IMR-90 (cell line): Measurements from ENCODE around the gene CITED4. TPM values are rescaled to one million over a fixed set of nuclear protein-coding genes. Genes with fewer than 3 reads are reported as not detected.
A peak's percentile ranks its signal among the peaks of the same experiment; 100 is the strongest.

Experiments used
- ATAC-seq: fragments of 200-7000 bp; cut with Tn5 transposase; 2 replicates; pipeline ENCODE4 v1.9.1; 2020; ENCODE audit warnings: low read depth, mild to moderate bottlenecking, moderate library complexity
- BruUV-seq: library from RNA; stranded (reverse); fragments of 400-500 nt; replicated peaks from 2 replicates; lab custom pipeline; 2021; lab: Mats Ljungman, UMichigan
- CTCF ChIA-PET: fragments of 300-600 bp; formaldehyde crosslinking; extraction: SDS; loops from one replicate; lab custom pipeline; 2021; ENCODE audit warnings: antibody characterized with exemption; lab: Yijun Ruan, JAX
- POLR2A ChIA-PET: fragments of 300-600 bp; sonication (Branson Sonifier 250); formaldehyde crosslinking; loops from one replicate; lab custom pipeline; 2022; ENCODE audit warnings: antibody characterized with exemption; ENCODE audit not compliant: unreplicated experiment; lab: Charles Lee
- DNase-seq: peaks from one replicate; pipeline ENCODE4 v3.0.0; 2013
- H2AFZ ChIP-seq: replicated peaks from 2 replicates; pipeline ENCODE3; 2013; ENCODE audit warnings: low read length, mild to moderate bottlenecking; ENCODE audit not compliant: poor library complexity
- H2AK5ac ChIP-seq: 2 replicates; pipeline ENCODE4 v1.6.1; 2013; ENCODE audit warnings: low read depth, low read length, inconsistent platforms
- H2AK9ac ChIP-seq: replicated peaks from 2 replicates; pipeline ENCODE3; 2013; ENCODE audit warnings: mild to moderate bottlenecking, low read depth, low read length, moderate library complexity; ENCODE audit not compliant: poor library complexity
- H2BK120ac ChIP-seq: 2 replicates; pipeline ENCODE4 v1.6.1; 2013; ENCODE audit warnings: low read depth, low read length, inconsistent platforms
- H2BK15ac ChIP-seq: 3 replicates; pipeline ENCODE4 v1.6.1; 2013; ENCODE audit warnings: low read depth, low read length, inconsistent platforms
- H2BK20ac ChIP-seq: 2 replicates; pipeline ENCODE4 v1.6.1; 2013; ENCODE audit warnings: low read depth, mild to moderate bottlenecking, inconsistent platforms, low read length, moderate library complexity
- H2BK5ac ChIP-seq: 2 replicates; pipeline ENCODE4 v1.6.1; 2013; ENCODE audit warnings: mild to moderate bottlenecking, low read depth, low read length, inconsistent platforms; ENCODE audit not compliant: poor library complexity, severe bottlenecking
- H3K14ac ChIP-seq: replicated peaks from 2 replicates; pipeline ENCODE4 v1.6.1; 2013; ENCODE audit warnings: low read depth, low read length, inconsistent platforms
- H3K18ac ChIP-seq: 2 replicates; pipeline ENCODE4 v1.6.1; 2013; ENCODE audit warnings: low read depth, low read length, control low read depth
- H3K23ac ChIP-seq: 2 replicates; pipeline ENCODE4 v1.6.1; 2013; ENCODE audit warnings: low read depth, low read length, inconsistent platforms
- H3K27ac ChIP-seq: 2 replicates; pipeline ENCODE4 v1.5.1; 2013; ENCODE audit warnings: mild to moderate bottlenecking, control low read depth, low read length; ENCODE audit not compliant: insufficient read depth
- H3K27me3 ChIP-seq: 2 replicates; pipeline ENCODE4 v1.6.1; 2013; ENCODE audit warnings: low read length; ENCODE audit not compliant: control insufficient read depth, insufficient read depth
- H3K36me3 ChIP-seq: 2 replicates; pipeline ENCODE4 v1.6.1; 2013; ENCODE audit warnings: low read length, mixed read lengths; ENCODE audit not compliant: control insufficient read depth, insufficient read depth
- H3K4ac ChIP-seq: 2 replicates; pipeline ENCODE4 v1.6.1; 2013; ENCODE audit warnings: low read depth, low read length, inconsistent platforms
- H3K4me1 ChIP-seq: 2 replicates; pipeline ENCODE4 v1.6.1; 2013; ENCODE audit warnings: low read length, mixed read lengths; ENCODE audit not compliant: control insufficient read depth, insufficient read depth
- H3K4me2 ChIP-seq: 2 replicates; pipeline ENCODE4 v1.6.1; 2013; ENCODE audit warnings: low read depth, mild to moderate bottlenecking, control low read depth, low read length, moderate library complexity
- H3K4me3 ChIP-seq: 2 replicates; pipeline ENCODE4 v1.5.1; 2013; ENCODE audit warnings: low read depth, mild to moderate bottlenecking, control low read depth, low read length, moderate library complexity; ENCODE audit not compliant: insufficient read depth
- H3K56ac ChIP-seq: 2 replicates; pipeline ENCODE4 v1.6.1; 2013; ENCODE audit warnings: low read length, inconsistent platforms; ENCODE audit not compliant: insufficient read depth; ENCODE audit errors: extremely low read depth
- H3K79me1 ChIP-seq, 2 experiments: 2 replicates each; pipeline ENCODE4 v1.6.1; 2013; ENCODE audit warnings: low read length in 2 of 2, inconsistent platforms in 1 of 2, low read depth in 1 of 2
- H3K9ac ChIP-seq: 2 replicates; pipeline ENCODE4 v1.6.1; 2013; ENCODE audit warnings: low read depth, low read length, control low read depth
- H3K9me1 ChIP-seq: 2 replicates; pipeline ENCODE4 v1.6.1; 2013; ENCODE audit warnings: low read length, inconsistent platforms; ENCODE audit not compliant: insufficient read depth
- H3K9me3 ChIP-seq: 2 replicates; pipeline ENCODE4 v1.6.1; 2013; ENCODE audit warnings: low read length; ENCODE audit not compliant: control insufficient read depth, insufficient read depth
- H4K20me1 ChIP-seq: 2 replicates; pipeline ENCODE4 v1.6.1; 2013; ENCODE audit warnings: low read length, inconsistent platforms; ENCODE audit not compliant: insufficient read depth
- H4K5ac ChIP-seq: 2 replicates; pipeline ENCODE4 v1.6.1; 2013; ENCODE audit warnings: mild to moderate bottlenecking, low read depth, low read length, control low read depth
- H4K8ac ChIP-seq, 2 experiments: 2 replicates each; pipeline ENCODE4 v1.6.1; 2013; ENCODE audit warnings: low read depth in 2 of 2, low read length in 2 of 2, control low read depth in 1 of 2, inconsistent platforms in 1 of 2
- H4K91ac ChIP-seq: 2 replicates; pipeline ENCODE4 v1.6.1; 2013; ENCODE audit warnings: low read depth, low read length, inconsistent platforms; ENCODE audit not compliant: insufficient read depth
- CEBPB ChIP-seq: IDR thresholded peaks from 2 replicates; pipeline ENCODE4 v1.6.1; 2012; ENCODE audit warnings: low read depth, low read length, improper control_type of control experiment
- FOS ChIP-seq: fragments of 150-350 bp; IDR thresholded peaks from 2 replicates; pipeline ENCODE4 v1.6.1; 2016; ENCODE audit warnings: low read depth, low read length
- RAD21 ChIP-seq: IDR thresholded peaks from 2 replicates; pipeline ENCODE4 v1.6.1; 2012; ENCODE audit warnings: low read length, improper control_type of control experiment
- RFX5 ChIP-seq: IDR thresholded peaks from 2 replicates; pipeline ENCODE4 v1.8.0; 2012; ENCODE audit warnings: low read depth, mild to moderate bottlenecking, low read length, moderate library complexity
- WGBS, 2 experiments: methylation state at CpG; one replicate each; pipeline versions ENCODE4 v1.1.5 to v1.1.7; 2013; ENCODE audit warnings: missing lambda C conversion rate in 2 of 2; ENCODE audit not compliant: insufficient read length in 1 of 2; ENCODE audit errors: extremely low coverage in 2 of 2; 5-methylcytosine and 5-hydroxymethylcytosine counted together
- dilution Hi-C: fragments of 300-500 bp; cut with HindIII; formaldehyde crosslinking; loops from one replicate; pipeline ENCODE4 v1.14.3; 2018; ENCODE audit warnings: low sequenced_read_pairs; ENCODE audit not compliant: unreplicated experiment
- in situ Hi-C: fragments of 300-500 bp; cut with MboI; formaldehyde crosslinking; loops from 3 replicates; pipeline ENCODE4 v1.14.3; 2019; ENCODE audit warnings: low sequenced_read_pairs, inconsistent platforms, mixed read lengths
- intact Hi-C: fragments of 100-400 bp; cut with micrococcal nuclease; formaldehyde crosslinking; loops from 2 replicates; pipeline ENCODE4 v1.10.0; 2022
- polyA plus RNA-seq, 3 experiments: library from polyadenylated mRNA; depleted of rRNA; stranded (reverse); fragments of >200 nt; gene quantifications; 2 replicates each; pipeline ENCODE4 v1.2.3, GENCODE V29; 2012; ENCODE audit warnings: low replicate concordance in 1 of 3
- total RNA-seq: library from RNA; depleted of rRNA; stranded (reverse); fragments of >200 nt; gene quantifications from 2 replicates; pipeline ENCODE4 v1.2.3, GENCODE V29; 2012
- TF ChIP-seq, protein P1 (sequence below): fragments of 150-350 bp; IDR thresholded peaks from 2 replicates; pipeline ENCODE4 v1.6.1; 2017; ENCODE audit warnings: mild to moderate bottlenecking, antibody characterized with exemption, low read length, low read depth

CITED4 gene
- total and polyA plus RNA-seq, 2 of the 4 experiments (the other 2 are of a cell fraction): under 0.01 to 1.6 TPM

DNA sequence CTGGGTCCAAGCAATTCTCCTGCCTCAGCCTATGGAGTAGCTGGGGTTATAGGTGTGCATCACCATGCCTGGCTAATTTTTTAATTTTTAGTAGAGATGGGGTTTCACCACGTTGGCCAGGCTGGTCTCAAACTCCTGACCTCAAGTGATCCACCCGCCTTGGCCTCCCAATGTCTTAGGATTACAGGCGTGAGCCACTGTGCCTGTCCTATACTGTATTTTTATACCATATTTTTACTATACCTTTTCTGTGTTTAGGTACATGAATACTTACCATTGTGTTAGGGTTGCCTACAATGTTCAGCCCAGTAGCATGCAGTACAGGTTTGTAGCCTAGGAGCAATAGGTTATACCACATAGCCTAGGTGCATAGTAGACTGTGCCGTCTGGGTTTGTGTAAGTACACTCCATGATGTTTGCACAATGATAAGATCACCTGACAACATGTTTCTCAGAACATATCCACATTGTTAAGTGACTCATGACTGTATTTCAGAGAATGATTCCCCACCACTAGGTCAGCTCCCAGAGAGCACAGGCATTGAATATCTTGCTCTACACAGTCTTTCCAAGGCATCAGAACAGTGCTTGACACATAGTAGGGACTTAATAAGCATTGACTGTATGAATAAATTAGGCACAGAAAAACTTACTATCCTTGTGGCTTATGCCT is 6.0 kb upstream of the CITED4 start:
- no peaks in the 10 kb centered on the region for H4K20me1 ChIP-seq
- ATAC-seq (peak; percentile 48), DNase-seq (peak; percentile 84)
- no peak overlapping the region for H3K4me3 ChIP-seq
- no peak overlapping the region for H2BK15ac ChIP-seq
- WGBS, 2 experiments: 0% methylated on average over 1 of the region's 4 CpGs; no CpG with 5 or more reads in 1 of the 2 experiments
- BruUV-seq: no TSS peak
- H3K14ac ChIP-seq: no peak overlapping the region
- H3K9ac ChIP-seq: no peak overlapping the region
- H2BK20ac ChIP-seq: peak overlapping the region; percentile 30; the same call in 1 of the 2 replicates
- H4K5ac ChIP-seq: no peak overlapping the region
- H2AFZ ChIP-seq: no peak overlapping the region
- intact Hi-C loops (no loop called here), in situ Hi-C loops (no loop called here), dilution Hi-C loops (no loop called here)
- no peaks in the 10 kb centered on the region for H3K27me3 ChIP-seq
- TF ChIP-seq, protein P1, sequence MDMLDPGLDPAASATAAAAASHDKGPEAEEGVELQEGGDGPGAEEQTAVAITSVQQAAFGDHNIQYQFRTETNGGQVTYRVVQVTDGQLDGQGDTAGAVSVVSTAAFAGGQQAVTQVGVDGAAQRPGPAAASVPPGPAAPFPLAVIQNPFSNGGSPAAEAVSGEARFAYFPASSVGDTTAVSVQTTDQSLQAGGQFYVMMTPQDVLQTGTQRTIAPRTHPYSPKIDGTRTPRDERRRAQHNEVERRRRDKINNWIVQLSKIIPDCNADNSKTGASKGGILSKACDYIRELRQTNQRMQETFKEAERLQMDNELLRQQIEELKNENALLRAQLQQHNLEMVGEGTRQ: peak; percentile 68
- peak; percentile 91 for TF ChIP-seq CEBPB
- TF ChIP-seq RFX5: no peak
- peak; percentile 31; the same call in 1 of the 2 replicates for TF ChIP-seq FOS
- no peak for TF ChIP-seq RAD21
- H3K27ac ChIP-seq: no peak overlapping the region
- no peak overlapping the region for H3K56ac ChIP-seq
- peaks cover 9% of the 10 kb centered on the region for H3K9me1 ChIP-seq
- peaks cover 3% of the 10 kb centered on the region for H3K9me3 ChIP-seq
- H3K4me2 ChIP-seq: no peak overlapping the region
- no peaks in the 10 kb centered on the region for H3K36me3 ChIP-seq
- peak overlapping the region; percentile 33; the same call in 1 of the 2 replicates for H2BK120ac ChIP-seq
- peak overlapping the region; percentile 34; the same call in 1 of the 2 replicates for H3K18ac ChIP-seq
- peaks cover 8% of the 10 kb centered on the region for H3K4me1 ChIP-seq
- no peak overlapping the region for H4K8ac ChIP-seq
- no peak overlapping the region for H3K4ac ChIP-seq
- H2AK9ac ChIP-seq: no peak overlapping the region
- ChIA-PET CTCF (no interaction called here), POLR2A (no interaction called here)
- H3K79me1 ChIP-seq: no peaks in the 10 kb centered on the region
- H3K23ac ChIP-seq: no peak overlapping the region
- no peak overlapping the region for H4K91ac ChIP-seq
- no peak overlapping the region for H2BK5ac ChIP-seq
- no peak overlapping the region for H2AK5ac ChIP-seq
